CD14-positive monocyte (primary cell): Measurements from ENCODE around the gene HPGDS. TPM values are rescaled to one million over a fixed set of nuclear protein-coding genes. Genes with fewer than 3 reads are reported as not detected.
A peak's percentile ranks its signal among the peaks of the same experiment; 100 is the strongest.

Source experiments
- DNase-seq, 3 donors: peaks; one replicate each; pipeline ENCODE4 v3.0.0-alpha.2; 2011 to 2022
- H2AFZ ChIP-seq: 2 replicates; pipeline ENCODE4 v1.6.0; 2012; ENCODE audit warnings: mild to moderate bottlenecking, low read depth, low read length, inconsistent platforms; ENCODE audit not compliant: insufficient read depth, poor library complexity, severe bottlenecking
- H3K27ac ChIP-seq, 2 donors: 1 replicate in 1 of 2; 2 replicates in 1 of 2; pipeline ENCODE4 v1.5.1; 2012 to 2013; ENCODE audit warnings: low read length in 2 of 2, control low read depth in 1 of 2, inconsistent platforms in 1 of 2, low read depth in 1 of 2, mild to moderate bottlenecking in 1 of 2
- H3K27me3 ChIP-seq, 2 donors: one replicate each; pipeline versions ENCODE4 v1.6.0 to v1.6.1; 2011 to 2013; ENCODE audit warnings: low read length in 2 of 2; ENCODE audit not compliant: control insufficient read depth in 2 of 2, insufficient read depth in 2 of 2
- H3K36me3 ChIP-seq, 2 donors: replicated peaks in 1 of 2; 1 replicate in 1 of 2; 2 replicates in 1 of 2; pipeline versions ENCODE4 v1.5.1 to v1.6.1; 2012 to 2013; ENCODE audit warnings: low read length in 2 of 2, control low read depth in 1 of 2, inconsistent platforms in 1 of 2, mild to moderate bottlenecking in 1 of 2; ENCODE audit not compliant: insufficient read depth in 2 of 2, control insufficient read depth in 1 of 2
- H3K4me1 ChIP-seq, 2 donors: 1 replicate in 1 of 2; 2 replicates in 1 of 2; pipeline versions ENCODE4 v1.5.1 to v1.6.1; 2012 to 2013; ENCODE audit warnings: low read length in 2 of 2, control low read depth in 1 of 2, inconsistent platforms in 1 of 2, mild to moderate bottlenecking in 1 of 2, moderate library complexity in 1 of 2; ENCODE audit not compliant: insufficient read depth in 2 of 2, control insufficient read depth in 1 of 2
- H3K4me2 ChIP-seq: replicated peaks from 2 replicates; pipeline ENCODE3; 2012; ENCODE audit warnings: low read length, moderate library complexity, mild to moderate bottlenecking; ENCODE audit not compliant: poor library complexity, severe bottlenecking; ENCODE audit errors: extremely low read depth
- H3K4me3 ChIP-seq, 3 experiments: fragments of 200-600 bp in 1 of 3; sonication (generic) in 1 of 3; replicated peaks in 1 of 3; 1 replicate in 2 of 3; 2 replicates in 1 of 3; pipeline ENCODE4 v1.5.1; 2011 to 2013; ENCODE audit warnings: low read length in 3 of 3, mild to moderate bottlenecking in 3 of 3, control low read depth in 2 of 3, low read depth in 2 of 3, inconsistent platforms in 1 of 3, moderate library complexity in 1 of 3
- H3K79me2 ChIP-seq: 2 replicates; pipeline ENCODE4 v1.6.0; 2012; ENCODE audit warnings: mild to moderate bottlenecking, control low read depth, inconsistent platforms, low read length, moderate library complexity; ENCODE audit not compliant: insufficient read depth
- H3K9ac ChIP-seq: 2 replicates; pipeline ENCODE4 v1.6.0; 2017; ENCODE audit warnings: low read length, mild to moderate bottlenecking; ENCODE audit not compliant: insufficient read depth, poor library complexity, severe bottlenecking
- H3K9me3 ChIP-seq, 2 donors: replicated peaks in 1 of 2; 1 replicate in 1 of 2; 2 replicates in 1 of 2; pipeline versions ENCODE4 v1.5.1 to v1.6.1; 2012 to 2013; ENCODE audit warnings: low read length in 2 of 2, control low read depth in 1 of 2; ENCODE audit not compliant: control insufficient read depth in 1 of 2, insufficient read depth in 1 of 2
- H4K20me1 ChIP-seq: 2 replicates; pipeline ENCODE4 v1.6.0; 2012; ENCODE audit warnings: mild to moderate bottlenecking, low read length, control low read depth, moderate library complexity; ENCODE audit not compliant: insufficient read depth
- H3K27ac Mint-ChIP-seq, 7 donors: one replicate each; pipeline ENCODE4 v1.8.0; 2020; ENCODE audit warnings: mild to moderate bottlenecking in 7 of 7, mixed read lengths in 7 of 7, moderate library complexity in 6 of 7, inconsistent platforms in 2 of 7
- H3K27me3 Mint-ChIP-seq, 3 donors: one replicate each; pipeline ENCODE4 v1.8.0; 2021 to 2022; ENCODE audit warnings: low read depth in 3 of 3, mild to moderate bottlenecking in 3 of 3, mixed read lengths in 3 of 3, moderate library complexity in 3 of 3, inconsistent platforms in 1 of 3
- H3K36me3 Mint-ChIP-seq, 2 donors: one replicate each; pipeline ENCODE4 v1.8.0; 2020; ENCODE audit warnings: mixed read lengths in 2 of 2, inconsistent platforms in 1 of 2, mild to moderate bottlenecking in 1 of 2
- H3K4me1 Mint-ChIP-seq: one replicate; pipeline ENCODE4 v1.8.0; 2020; ENCODE audit warnings: mild to moderate bottlenecking, mixed read lengths
- H3K4me3 Mint-ChIP-seq, 2 donors: one replicate each; pipeline ENCODE4 v1.8.0; 2020; ENCODE audit warnings: mild to moderate bottlenecking in 2 of 2, mixed read lengths in 2 of 2, moderate library complexity in 1 of 2
- H3K9me3 Mint-ChIP-seq, 7 donors: one replicate each; pipeline ENCODE4 v1.8.0; 2020 to 2022; ENCODE audit warnings: mixed read lengths in 7 of 7, mild to moderate bottlenecking in 6 of 7, moderate library complexity in 6 of 7, inconsistent platforms in 2 of 7
- CTCF ChIP-seq: fragments of 200-600 bp; IDR thresholded peaks from one replicate; pipeline ENCODE4 v1.8.0; 2022; ENCODE audit warnings: antibody characterized with exemption, mild to moderate bottlenecking
- WGBS: methylation state at CpG from one replicate; pipeline ENCODE4 v1.1.5; 2013; ENCODE audit warnings: missing lambda C conversion rate; ENCODE audit not compliant: insufficient coverage; 5-methylcytosine and 5-hydroxymethylcytosine counted together
- intact Hi-C, 2 donors: fragments of 100-400 bp; cut with micrococcal nuclease; formaldehyde crosslinking; loops; one replicate each; pipeline versions ENCODE4 v1.15.0 to v1.15.1; 2023
- polyA minus RNA-seq: library from RNA; depleted of rRNA, polyadenylated mRNA; stranded (reverse); fragments of >200 nt; gene quantifications from 2 replicates; pipeline ENCODE4 v1.2.3, GENCODE V29; 2012
- polyA plus RNA-seq, 3 donors: library from polyadenylated mRNA; depleted of rRNA in 1 of 3; unstranded in 2 of 3; stranded (reverse) in 1 of 3; fragments of 300-500 nt in 2 of 3; fragments of >200 nt in 1 of 3; fragmentation: Illumina TruSeq in 2 of 3; gene quantifications; 1 replicate in 2 of 3; 2 replicates in 1 of 3; pipeline ENCODE4 v1.2.3, GENCODE V29; 2012 to 2021
- total RNA-seq, 12 experiments: library from RNA in 1 of 12; stranded (reverse) in 1 of 12; fragments of 120-200 nt in 1 of 12; gene quantifications; one replicate each; pipeline ENCODE4 v1.2.4 and lab custom pipeline; 2013 to 2026; ENCODE audit warnings: mixed read lengths in 6 of 12, inconsistent platforms in 1 of 12

Gene HPGDS
- total RNA-seq (2013), result 0.10 TPM
- polyA plus RNA-seq (under 1 TPM in 2 of 3 donors, not detected in 1; 0.05 to 0.30 TPM), polyA minus RNA-seq (0.32 TPM in 1 of 2 replicates, not detected in the other), total RNA-seq (lab: John Stamatoyannopoulos, UW) (0 to 1.2 (median 0.08) reads per million in 11 experiments)

GRCh38 chr4:94342694-94343093, at the start of gene HPGDS:
HPGDS (minus strand) TSS chr4:94342836; CDS start chr4:94334629, 8,207 bp downstream.
- Histone ChIP-seq H3K79me2 (no peaks in the 10 kb centered on the region), H3K4me2 (peak within 1 kb of the TSS; percentile 12), H3K4me3 (no peak within 1 kb of the TSS), H3K9me3 (peaks cover 0 to 3% of the 10 kb centered on the region in 2 donors), H3K4me1 (peaks cover 41 to 43% of the 10 kb centered on the region in 2 donors), H3K36me3 (no peaks in the 10 kb centered on the region), H2AFZ (peak within 1 kb of the TSS; percentile 11), H3K27me3 (no peaks in the 10 kb centered on the region), H4K20me1 (no peaks in the 10 kb centered on the region), H3K27ac (peak within 1 kb of the TSS in 1 of 2 donors; percentile 18), H3K9ac (no peak within 1 kb of the TSS)
- no peaks in the 10 kb centered on the region for H3K36me3 Mint-ChIP-seq
- peak; percentile 16 to 39 (median 35) for DNase-seq
- WGBS, result no CpG with 5 or more reads among the region's 5 CpGs
- peaks cover 0 to 2% (median 2%) of the 10 kb centered on the region in 3 donors for H3K27me3 Mint-ChIP-seq
- TF ChIP-seq CTCF, result no peak
- H3K9me3 Mint-ChIP-seq, result peaks cover 0 to 5% (median 3%) of the 10 kb centered on the region in 7 donors
- peak within 1 kb of the TSS in 1 of 2 donors; percentile 7 for H3K4me3 Mint-ChIP-seq
- peak within 1 kb of the TSS in 5 of 7 donors; percentile 30 to 69 (median 66) for H3K27ac Mint-ChIP-seq
- peaks cover 43% of the 10 kb centered on the region for H3K4me1 Mint-ChIP-seq
- intact Hi-C loops, result no loop called here

GRCh38 chr4:94390804-94391410, 48.3 kb upstream of the HPGDS start:
- WGBS, result 100% methylated on average over 2 of the region's 2 CpGs
- intact Hi-C loops, result no loop called here
- no peak overlapping the region for H3K4me3 ChIP-seq
- no peaks in the 10 kb centered on the region for H3K36me3 ChIP-seq
- H4K20me1 ChIP-seq, result no peaks in the 10 kb centered on the region
- TF ChIP-seq CTCF, result peak; percentile 59
- peaks cover 0 to 4% (median 0%) of the 10 kb centered on the region in 7 donors for H3K9me3 Mint-ChIP-seq
- H3K4me3 Mint-ChIP-seq, result no peak overlapping the region
- H3K4me2 ChIP-seq, result no peak overlapping the region
- no peak overlapping the region for H3K27ac ChIP-seq
- peaks cover 0 to 2% (median 0%) of the 10 kb centered on the region in 3 donors for H3K27me3 Mint-ChIP-seq
- H3K27me3 ChIP-seq, result no peaks in the 10 kb centered on the region
- H3K36me3 Mint-ChIP-seq, result no peaks in the 10 kb centered on the region
- no peaks in the 10 kb centered on the region for H3K4me1 Mint-ChIP-seq
- H3K4me1 ChIP-seq, result no peaks in the 10 kb centered on the region
- no peak overlapping the region for H3K9ac ChIP-seq
- no peak overlapping the region for H2AFZ ChIP-seq
- DNase-seq, result peak in 1 of 3 donors; percentile 2
- no peaks in the 10 kb centered on the region for H3K79me2 ChIP-seq
- H3K27ac Mint-ChIP-seq, result no peak overlapping the region
- H3K9me3 ChIP-seq, result no peaks in the 10 kb centered on the region
